A549 treated with CORT108297 at 1 μM for 4 hours (cell line): ENCODE results near the gene LUC7L2. TPM values are rescaled to one million over a fixed set of nuclear protein-coding genes. Genes with fewer than 3 reads are reported as not detected.

Experiments
- total RNA-seq: library from RNA; stranded (reverse); fragments of 200-300 nt; extraction: Qiagen RNA extraction; gene quantifications from 5 replicates; pipeline ENCODE4 v1.2.3, GENCODE V29; 2022

Gene LUC7L2, protein sequence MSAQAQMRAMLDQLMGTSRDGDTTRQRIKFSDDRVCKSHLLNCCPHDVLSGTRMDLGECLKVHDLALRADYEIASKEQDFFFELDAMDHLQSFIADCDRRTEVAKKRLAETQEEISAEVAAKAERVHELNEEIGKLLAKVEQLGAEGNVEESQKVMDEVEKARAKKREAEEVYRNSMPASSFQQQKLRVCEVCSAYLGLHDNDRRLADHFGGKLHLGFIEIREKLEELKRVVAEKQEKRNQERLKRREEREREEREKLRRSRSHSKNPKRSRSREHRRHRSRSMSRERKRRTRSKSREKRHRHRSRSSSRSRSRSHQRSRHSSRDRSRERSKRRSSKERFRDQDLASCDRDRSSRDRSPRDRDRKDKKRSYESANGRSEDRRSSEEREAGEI
- total RNA-seq, result 38.2 to 40.9 TPM (median 38.6 TPM) in 5 replicates

DNA sequence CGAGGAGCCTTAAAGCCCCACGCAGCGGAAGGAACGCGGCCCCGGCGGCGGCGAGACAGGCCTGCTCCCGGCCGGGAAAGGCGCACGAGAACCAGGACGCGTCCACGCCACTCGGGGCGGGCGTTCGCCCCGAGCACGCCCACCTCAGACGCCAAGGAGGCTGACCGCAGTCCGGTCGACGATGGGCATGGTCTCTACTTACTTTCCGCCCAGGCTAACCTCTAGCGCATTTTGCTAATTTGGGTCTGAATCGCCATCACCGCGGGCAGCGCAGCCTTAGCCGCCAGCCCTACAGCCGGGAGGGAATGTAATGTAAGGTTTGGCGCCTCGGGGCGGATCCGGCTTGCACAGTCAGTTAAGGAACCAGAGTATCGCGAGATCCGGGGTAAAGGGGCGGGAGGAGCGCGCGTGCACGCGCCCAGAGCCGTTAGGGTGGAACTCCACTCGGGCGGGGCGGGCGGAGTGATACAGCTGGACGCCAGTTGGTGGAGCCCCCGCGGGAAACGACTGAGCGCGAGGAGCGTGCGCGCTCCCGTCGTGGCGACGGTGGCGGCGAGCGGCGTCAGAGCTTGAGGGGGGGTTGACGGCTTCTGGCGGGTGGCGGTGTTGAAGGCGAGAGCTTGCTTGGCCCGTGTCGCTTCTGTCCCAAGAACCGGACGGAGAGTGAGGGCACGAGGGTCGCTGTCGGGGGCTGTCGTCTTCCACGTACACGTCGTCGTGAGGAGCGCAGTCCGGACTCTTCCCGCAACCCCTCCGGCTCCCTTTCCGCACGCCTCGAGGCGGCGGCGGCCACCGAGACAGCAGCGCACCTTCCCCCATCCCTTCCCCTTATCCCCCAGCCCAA lies at the start of gene LUC7L2:
LUC7L2 (plus strand) TSS at position 529 of the 844 bp plus-strand sequence. CDS start 368 bp downstream, outside the sequence.

DNA sequence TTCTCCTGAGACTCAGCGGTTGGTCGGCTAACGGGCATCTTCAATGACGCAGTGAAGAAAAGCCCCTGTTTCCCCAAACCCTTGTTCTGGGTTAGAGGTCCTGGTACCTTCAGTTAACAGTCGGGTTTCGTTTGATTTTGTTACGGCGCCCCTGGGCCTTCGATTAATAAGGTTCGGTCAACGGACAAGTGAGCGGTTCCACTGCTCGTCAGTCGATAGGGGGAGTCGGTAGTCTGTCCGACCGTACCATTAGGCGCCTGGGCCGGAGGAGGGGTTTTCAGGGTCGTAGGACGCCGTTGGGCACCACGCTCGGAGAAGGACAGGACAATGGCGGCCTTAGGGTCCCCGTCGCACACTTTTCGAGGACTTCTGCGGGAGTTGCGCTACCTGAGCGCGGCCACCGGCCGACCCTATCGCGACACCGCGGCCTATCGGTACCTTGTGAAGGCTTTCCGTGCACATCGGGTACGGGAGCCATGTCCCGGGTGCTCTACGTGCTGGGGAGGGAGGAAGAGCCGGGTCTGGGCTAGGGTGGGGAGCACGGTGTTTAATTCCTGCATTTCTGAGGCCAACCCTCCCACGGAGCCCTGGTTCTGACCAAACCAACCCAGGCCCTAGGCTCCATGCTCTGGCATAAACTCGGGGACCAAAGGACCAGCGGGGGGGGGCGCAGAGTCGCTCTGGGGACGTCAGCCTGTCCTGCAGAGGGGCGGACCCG lies 18.5 kb upstream of the LUC7L2 start, which contains the start of gene FMC1:
FMC1 (plus strand) TSS at position 280 of the 718 bp plus-strand sequence; CDS start at position 328, 48 bp downstream.

Other genes with a start within 250 kb of the LUC7L2 start
- gene UBN2, start 128.7 kb upstream of the LUC7L2 start, total RNA-seq, result 2.1 to 3.0 TPM (median 2.7 TPM) in 5 replicates
- gene FMC1, start 18.6 kb upstream of the LUC7L2 start, total RNA-seq, result 14.3 to 40.4 TPM (median 35.0 TPM) in 5 replicates
- 0.81 to 1.2 TPM (median 0.99 TPM) in 5 replicates for gene KLRG2, start 123.8 kb downstream of the LUC7L2 start, total RNA-seq
- 0.08 to 0.13 TPM (median 0.11 TPM) in 5 replicates for gene CLEC2L, start 163.8 kb downstream of the LUC7L2 start, total RNA-seq